GM12875 (cell line): ENCODE results near the gene PGA3.
"Not testable (repeated sequence)": the region's sequence is repeated elsewhere in the genome, so short reads cannot be mapped to it uniquely, and the experiment has no call there.

Experiments
- H3K4me3 ChIP-seq: one replicate; pipeline ENCODE4 v1.5.1; 2011; ENCODE audit warnings: low read depth, low read length, control low read depth
- TF ChIP-seq, protein P1 (sequence below): IDR thresholded peaks from 2 replicates; pipeline ENCODE4 v1.5.1; 2011; ENCODE audit warnings: low read depth, mild to moderate bottlenecking, control low read depth, inconsistent platforms, low read length, moderate library complexity, borderline replicate concordance; ENCODE audit not compliant: insufficient read depth

The PGA3 gene

GRCh38 chr11:61201476-61201875, 1.8 kb upstream of the PGA3 start:
- TF ChIP-seq, protein P1, sequence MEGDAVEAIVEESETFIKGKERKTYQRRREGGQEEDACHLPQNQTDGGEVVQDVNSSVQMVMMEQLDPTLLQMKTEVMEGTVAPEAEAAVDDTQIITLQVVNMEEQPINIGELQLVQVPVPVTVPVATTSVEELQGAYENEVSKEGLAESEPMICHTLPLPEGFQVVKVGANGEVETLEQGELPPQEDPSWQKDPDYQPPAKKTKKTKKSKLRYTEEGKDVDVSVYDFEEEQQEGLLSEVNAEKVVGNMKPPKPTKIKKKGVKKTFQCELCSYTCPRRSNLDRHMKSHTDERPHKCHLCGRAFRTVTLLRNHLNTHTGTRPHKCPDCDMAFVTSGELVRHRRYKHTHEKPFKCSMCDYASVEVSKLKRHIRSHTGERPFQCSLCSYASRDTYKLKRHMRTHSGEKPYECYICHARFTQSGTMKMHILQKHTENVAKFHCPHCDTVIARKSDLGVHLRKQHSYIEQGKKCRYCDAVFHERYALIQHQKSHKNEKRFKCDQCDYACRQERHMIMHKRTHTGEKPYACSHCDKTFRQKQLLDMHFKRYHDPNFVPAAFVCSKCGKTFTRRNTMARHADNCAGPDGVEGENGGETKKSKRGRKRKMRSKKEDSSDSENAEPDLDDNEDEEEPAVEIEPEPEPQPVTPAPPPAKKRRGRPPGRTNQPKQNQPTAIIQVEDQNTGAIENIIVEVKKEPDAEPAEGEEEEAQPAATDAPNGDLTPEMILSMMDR = no peak

GRCh38 chr11:61203873-61204272, 558 bp downstream of the PGA3 start:
- not testable (repeated sequence) for H3K4me3 ChIP-seq

More at GRCh38 chr11:61201476-61201875, 1.8 kb upstream of the PGA3 start:
- H3K4me3 ChIP-seq = no peak overlapping the region

GRCh38 chr11:61204502-61205059, 1.3 kb downstream of the PGA3 start:
- not testable (repeated sequence) for H3K4me3 ChIP-seq

DNA sequence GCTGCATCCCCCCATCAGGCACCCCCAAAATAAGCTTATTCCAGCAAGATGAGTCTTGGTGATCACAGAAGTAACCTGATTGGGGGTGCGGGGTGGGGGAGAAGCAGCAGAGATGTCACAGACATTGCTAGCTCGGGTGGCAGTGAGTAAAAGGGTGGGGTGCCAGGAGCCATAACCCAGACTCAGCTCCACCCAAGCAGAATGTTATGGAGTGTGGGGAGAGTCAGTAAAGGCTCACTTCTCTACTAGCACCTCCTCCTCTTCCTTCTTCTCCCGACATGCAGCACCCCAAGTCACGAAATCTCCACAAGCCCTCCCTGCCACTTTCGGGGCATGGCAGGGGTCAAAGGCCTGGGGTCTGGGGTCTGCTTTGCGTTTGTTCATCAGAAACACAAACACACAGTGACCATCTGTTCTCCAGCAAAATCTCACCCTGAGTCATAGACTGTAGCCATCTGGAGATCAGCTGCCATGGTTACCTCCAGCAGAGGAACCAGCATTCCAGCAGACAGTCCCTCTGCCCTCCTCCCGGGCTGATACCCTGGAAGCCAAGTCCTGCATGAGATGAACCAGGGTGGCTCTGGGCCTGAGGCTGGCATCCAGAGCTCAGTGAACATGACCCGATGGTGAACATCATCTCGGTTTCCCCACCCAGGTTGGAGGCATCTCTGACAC, 4.5 kb downstream of the PGA3 start:
- not testable (repeated sequence) for H3K4me3 ChIP-seq

DNA sequence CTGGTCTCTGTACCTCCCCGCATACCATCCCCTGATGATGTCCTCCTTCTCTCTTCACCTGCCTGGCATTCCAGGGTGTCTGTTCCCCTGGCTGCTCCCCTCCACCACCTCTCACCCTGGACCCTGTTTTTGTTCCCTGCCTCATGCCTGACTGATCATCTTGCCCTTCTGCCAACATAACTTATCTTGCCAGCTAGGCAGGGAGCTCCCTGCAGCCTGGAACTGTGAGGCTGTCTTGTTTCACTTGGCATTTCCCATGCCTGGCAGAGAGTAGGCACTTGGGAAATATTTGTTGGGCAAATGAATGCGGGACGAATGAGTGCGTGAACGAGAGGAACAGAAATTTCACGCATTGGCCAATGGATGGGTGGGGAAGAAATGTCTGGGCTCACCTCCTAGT, 7.3 kb downstream of the PGA3 start:
- not testable (repeated sequence) for H3K4me3 ChIP-seq

GRCh38 chr11:61211327-61211952, 8.1 kb downstream of the PGA3 start:
- not testable (repeated sequence) for H3K4me3 ChIP-seq

GRCh38 chr11:61212202-61212601, 8.9 kb downstream of the PGA3 start:
- not testable (repeated sequence) for H3K4me3 ChIP-seq

DNA sequence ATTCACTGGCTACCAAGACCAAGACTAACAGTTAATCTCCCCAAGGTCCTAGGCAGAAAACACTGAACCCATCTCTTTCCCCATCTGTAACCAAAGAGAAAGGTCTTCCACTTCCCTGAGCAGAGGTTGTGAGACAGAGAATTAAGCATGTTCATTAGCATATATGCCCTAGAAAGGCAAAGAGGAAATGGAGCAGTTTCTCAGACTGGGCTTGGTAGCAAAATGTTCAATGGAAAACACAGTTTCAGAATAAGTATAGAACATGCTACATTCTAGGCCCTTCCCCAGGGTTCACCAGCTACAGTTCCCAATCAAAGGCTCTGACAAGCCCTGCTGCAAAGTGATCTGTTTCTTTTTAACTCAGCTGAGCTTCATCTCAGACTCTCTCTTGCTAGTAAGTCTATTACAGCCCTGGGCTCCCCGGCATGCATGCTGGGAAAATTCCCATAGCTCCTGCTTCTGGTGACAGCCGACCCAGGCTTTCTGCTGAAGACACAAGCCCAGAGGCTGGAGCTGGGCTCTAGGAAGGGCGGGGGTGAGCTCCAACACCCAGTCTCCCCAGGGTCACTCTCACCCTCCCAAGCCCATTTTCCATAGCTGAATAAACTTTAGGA, 10.5 kb downstream of the PGA3 start:
- H3K4me3 ChIP-seq = not testable (repeated sequence)

- H3K4me3 ChIP-seq = not testable (repeated sequence)
Measured at GRCh38 chr11:61218306-61218705, 15.0 kb downstream of the PGA3 start.

GRCh38 chr11:61219016-61219415, 15.7 kb downstream of the PGA3 start:
- H3K4me3 ChIP-seq = not testable (repeated sequence)

DNA sequence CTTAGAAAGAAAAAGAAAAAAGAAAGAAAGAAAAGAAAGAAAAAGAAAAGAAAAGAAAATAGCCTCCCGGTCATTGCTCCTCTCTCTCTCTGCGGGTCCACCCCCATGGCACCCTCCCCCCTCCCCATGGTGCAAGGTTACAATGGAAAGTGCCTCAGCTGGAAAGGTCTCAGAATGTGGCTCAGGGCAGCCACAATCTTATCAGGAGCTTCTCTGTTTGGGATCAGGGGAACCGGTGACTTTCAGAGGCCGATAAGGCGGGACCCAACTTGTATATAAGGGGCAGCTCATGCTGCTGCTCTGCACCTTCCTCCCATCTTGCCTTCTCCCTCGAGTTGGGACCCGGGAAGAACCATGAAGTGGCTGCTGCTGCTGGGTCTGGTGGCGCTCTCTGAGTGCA, 18.7 kb downstream of the PGA3 start, which contains the start of gene PGA4:
PGA4 (plus strand) TSS at position 301 of the 400 bp plus-strand sequence; CDS start at position 355, 54 bp downstream.
- not testable (repeated sequence) for H3K4me3 ChIP-seq

DNA sequence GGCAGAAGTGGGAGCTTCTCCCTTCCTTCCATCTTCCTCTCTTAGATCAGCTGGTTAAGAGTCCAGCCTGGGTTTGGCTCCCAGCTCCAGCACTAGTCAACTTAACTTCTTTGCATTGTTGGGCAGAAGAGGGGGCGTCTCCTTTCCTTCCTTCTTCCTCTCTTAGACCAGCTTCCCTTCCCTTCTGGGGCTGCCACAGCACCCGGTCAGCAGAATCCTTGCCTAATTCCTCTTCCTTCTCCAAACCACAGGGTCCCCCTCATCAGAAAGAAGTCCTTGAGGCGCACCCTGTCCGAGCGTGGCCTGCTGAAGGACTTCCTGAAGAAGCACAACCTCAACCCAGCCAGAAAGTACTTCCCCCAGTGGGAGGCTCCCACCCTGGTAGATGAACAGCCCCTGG, 19.4 kb downstream of the PGA3 start:
- H3K4me3 ChIP-seq = not testable (repeated sequence)

DNA sequence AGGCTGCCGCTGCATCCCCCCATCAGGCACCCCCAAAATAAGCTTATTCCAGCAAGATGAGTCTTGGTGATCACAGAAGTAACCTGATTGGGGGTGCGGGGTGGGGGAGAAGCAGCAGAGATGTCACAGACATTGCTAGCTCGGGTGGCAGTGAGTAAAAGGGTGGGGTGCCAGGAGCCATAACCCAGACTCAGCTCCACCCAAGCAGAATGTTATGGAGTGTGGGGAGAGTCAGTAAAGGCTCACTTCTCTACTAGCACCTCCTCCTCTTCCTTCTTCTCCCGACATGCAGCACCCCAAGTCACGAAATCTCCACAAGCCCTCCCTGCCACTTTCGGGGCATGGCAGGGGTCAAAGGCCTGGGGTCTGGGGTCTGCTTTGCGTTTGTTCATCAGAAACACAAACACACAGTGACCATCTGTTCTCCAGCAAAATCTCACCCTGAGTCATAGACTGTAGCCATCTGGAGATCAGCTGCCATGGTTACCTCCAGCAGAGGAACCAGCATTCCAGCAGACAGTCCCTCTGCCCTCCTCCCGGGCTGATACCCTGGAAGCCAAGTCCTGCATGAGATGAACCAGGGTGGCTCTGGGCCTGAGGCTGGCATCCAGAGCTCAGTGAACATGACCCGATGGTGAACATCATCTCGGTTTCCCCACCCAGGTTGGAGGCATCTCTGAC, 23.3 kb downstream of the PGA3 start:
- not testable (repeated sequence) for H3K4me3 ChIP-seq

DNA sequence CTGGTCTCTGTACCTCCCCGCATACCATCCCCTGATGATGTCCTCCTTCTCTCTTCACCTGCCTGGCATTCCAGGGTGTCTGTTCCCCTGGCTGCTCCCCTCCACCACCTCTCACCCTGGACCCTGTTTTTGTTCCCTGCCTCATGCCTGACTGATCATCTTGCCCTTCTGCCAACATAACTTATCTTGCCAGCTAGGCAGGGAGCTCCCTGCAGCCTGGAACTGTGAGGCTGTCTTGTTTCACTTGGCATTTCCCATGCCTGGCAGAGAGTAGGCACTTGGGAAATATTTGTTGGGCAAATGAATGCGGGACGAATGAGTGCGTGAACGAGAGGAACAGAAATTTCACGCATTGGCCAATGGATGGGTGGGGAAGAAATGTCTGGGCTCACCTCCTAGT, 26.1 kb downstream of the PGA3 start:
- H3K4me3 ChIP-seq = not testable (repeated sequence)

DNA sequence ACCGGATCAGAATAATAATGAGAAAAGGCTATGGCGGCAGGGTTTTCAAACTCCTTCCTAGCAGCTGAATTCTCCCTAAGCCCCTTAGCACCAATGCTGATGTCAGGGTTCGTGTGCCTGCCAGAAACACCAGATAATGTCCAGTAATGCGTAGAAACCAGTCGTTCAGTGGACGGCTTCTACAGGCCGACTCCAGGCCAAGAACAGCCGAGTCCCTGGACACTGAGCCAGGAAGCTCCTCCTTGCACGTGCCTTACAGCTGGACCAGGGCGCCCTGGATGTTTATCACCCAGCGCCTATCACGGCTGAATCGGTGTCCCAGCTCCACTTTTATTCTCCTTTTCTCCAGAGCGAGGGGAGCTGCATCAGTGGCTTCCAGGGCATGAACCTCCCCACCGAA, 27.7 kb downstream of the PGA3 start:
- H3K4me3 ChIP-seq = not testable (repeated sequence)

DNA sequence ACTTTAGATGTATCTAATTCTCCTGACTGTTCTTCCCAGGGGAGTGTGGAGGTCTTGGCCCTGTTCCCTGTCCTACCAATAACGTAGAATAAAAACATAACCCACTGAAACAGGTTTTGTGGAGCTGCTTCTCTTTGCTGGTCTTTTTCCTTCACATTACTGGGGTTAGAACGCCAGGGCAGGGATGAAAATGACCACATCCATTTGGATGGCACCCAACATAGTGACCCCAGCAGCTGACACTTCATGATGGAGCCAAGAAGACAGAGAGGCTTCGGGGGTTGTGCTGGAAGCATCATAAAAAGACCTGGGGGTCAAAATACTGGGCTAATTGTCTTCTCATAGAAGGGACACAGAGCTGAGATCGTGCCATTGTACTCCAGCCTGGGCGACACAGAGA, 28.3 kb downstream of the PGA3 start:
- H3K4me3 ChIP-seq = not testable (repeated sequence)

GRCh38 chr11:61232548-61233145, 29.3 kb downstream of the PGA3 start:
- H3K4me3 ChIP-seq = not testable (repeated sequence)

GRCh38 chr11:61237130-61237529, 33.8 kb downstream of the PGA3 start:
- not testable (repeated sequence) for H3K4me3 ChIP-seq

GRCh38 chr11:61240288-61240687, 37.0 kb downstream of the PGA3 start:
- not testable (repeated sequence) for H3K4me3 ChIP-seq
